Stimulated activated CD4-positive, alpha-beta T cell treated with anti-CD3 and anti-CD28 coated beads, TNF-alpha, amount 100 ng/mL, for 1 hour (primary cell): ENCODE data around the gene ANO6.

Experiments used
- DNase-seq, 3 donors: peaks; one replicate each; pipeline ENCODE4 v3.0.0-alpha.2; 2020; ENCODE audit warnings: low read depth in 3 of 3, low spot score in 1 of 3

ANO6 gene

GRCh38 chr12:45342171-45342570 is 126.3 kb downstream of the ANO6 start:
- DNase-seq, result no peak

DNA sequence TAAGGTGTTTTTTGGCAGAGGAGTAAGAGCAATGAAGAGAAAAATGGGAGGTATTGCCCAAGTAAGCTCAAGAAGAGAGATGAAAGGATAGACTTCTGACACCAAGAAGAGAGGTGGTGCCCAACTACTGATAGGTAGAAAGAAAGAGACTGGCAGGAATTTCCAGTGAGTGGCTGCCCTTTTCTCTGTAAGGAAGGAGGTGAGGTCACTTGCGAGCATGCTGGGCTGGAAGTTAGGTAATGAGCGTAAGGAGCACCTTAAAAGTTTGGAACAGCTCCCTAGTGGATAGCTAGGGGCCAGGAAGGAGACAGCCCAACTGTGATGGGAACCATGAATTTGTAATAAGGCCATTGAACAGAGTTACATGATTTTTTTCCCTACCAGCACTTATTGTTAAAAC is 127.0 kb downstream of the ANO6 start:
- DNase-seq, result no peak

DNA sequence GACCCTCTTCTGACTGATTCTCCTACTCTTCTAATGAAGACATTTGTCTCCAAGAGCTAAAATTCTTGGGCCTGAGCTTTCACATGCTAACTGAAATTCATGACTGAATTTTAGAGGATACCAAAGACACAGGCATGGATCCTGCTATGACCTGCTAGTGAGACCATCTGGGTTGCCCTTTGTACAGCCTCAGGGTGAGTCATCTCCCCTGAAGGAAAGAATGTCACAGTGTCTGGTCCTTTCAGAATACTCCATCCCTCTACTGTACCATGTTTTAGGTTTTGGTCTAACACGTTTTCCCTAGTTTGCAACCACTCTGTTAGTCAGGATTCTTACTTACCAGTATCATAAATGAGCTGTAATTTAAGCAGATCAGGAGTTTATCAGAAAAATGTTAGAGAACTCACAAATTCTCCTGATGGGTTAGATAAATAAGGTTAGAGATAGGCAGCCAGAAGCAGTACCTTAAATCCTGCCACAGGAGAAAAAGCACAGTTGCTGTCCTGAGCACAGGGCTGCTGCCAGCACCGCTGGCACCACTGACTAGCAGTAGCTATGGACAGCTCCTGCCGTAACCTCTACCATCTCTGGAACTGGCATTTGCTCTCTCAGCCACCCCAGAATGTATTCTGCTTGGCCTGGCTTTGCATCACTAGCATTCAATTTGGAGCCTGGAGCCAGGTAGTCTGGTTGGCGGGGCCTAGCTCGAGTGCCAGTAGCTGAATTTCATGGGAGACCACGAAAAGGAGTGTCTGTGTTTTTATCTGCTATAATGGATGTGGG is 127.6 kb downstream of the ANO6 start:
- DNase-seq, result no peak

GRCh38 chr12:45348311-45348710 is 132.4 kb downstream of the ANO6 start:
- no peak for DNase-seq

- DNase-seq, result no peak
Observed at GRCh38 chr12:45348986-45349385, 133.1 kb downstream of the ANO6 start.

- no peak for DNase-seq
Observed at GRCh38 chr12:45349916-45350315, 134.0 kb downstream of the ANO6 start.

GRCh38 chr12:45350861-45351260 is 135.0 kb downstream of the ANO6 start:
- no peak for DNase-seq

DNA sequence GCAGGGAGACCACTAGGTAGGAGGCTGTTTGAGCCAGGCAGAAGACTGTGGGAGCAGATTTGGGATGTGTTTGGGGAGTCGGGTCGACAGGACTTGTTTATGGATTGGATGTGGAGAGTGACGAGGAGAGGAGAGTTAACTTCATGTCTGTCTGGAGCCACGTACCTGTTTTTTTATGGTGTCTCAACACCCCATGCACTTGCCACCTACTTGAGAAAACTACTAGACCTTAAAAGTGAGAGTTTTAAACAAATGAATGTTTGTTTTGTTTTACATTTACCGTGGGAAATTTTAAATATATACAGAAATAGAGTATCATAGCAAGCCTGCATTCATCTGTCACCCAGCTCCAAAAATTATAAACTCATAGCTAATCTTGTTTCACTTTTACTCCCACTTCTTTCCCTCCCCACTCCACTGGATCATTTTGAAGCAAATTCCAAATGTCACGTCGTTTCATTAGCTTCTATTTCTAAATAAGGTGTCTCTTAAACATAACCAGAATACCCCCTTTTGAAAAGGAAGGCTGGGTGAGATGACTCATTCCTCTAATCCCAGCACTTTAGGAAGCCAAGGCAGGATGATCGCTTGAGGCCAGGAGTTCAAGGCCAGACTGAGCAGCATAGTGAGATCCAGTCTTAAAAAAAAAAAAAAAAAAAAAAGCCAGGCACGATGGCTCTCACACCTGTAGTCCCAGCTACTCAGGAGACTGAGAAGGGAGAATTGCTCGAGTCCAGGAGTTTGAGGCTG is 136.2 kb downstream of the ANO6 start:
- DNase-seq, result no peak

- DNase-seq, result no peak
Observed at GRCh38 chr12:45353944-45354343, 138.0 kb downstream of the ANO6 start.

- DNase-seq, result no peak
Observed at GRCh38 chr12:45354399-45354798, 138.5 kb downstream of the ANO6 start.

DNA sequence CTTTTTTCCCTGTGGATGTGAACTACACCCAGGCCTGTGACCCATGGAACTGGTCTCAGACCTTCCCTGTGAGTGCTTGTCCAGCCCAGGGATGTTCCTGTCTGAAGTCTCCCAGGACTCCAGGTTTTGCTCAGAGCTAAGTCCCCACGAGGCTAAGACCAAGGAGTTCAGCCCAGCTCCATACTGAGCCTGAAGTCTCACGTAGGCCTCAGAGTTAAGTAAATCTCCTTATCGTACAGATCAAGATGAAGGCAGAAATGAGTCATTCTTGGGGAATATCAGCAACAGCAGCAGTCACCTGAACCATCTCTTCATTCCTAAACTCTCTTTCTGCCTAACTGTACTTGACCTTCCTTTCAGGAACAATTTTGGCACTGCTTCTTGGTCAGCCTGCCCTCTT is 139.8 kb downstream of the ANO6 start:
- DNase-seq, result no peak

DNA sequence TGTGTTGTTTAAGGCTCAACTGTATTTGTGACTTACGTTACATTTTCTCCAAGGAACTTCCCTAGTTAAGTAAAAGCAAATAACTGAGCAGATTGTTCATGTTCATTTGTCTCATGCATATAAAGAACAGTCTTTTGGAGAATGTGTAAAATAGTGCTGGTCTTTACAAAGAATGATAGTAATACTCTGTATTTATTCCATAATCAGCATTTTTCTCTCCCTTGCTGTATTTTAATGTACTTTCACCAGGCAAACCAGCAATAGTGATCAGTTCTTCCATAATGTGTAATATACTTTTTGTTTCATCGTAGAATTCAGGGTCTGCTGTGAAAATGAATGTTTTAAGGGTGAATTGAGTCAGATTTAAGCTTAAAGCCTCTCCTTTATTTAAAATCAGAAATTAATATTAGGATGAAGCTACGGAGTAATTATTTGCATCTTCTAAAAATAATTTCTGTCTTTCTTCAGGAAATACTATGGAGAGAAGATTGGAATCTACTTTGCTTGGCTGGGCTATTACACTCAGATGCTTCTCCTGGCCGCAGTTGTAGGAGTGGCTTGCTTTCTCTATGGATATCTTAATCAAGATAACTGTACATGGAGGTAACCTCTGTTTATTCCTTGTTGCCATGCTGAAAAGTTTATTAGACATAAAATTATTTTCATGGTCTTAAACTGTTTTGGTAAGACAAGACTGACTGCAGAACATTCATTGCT is 141.1 kb downstream of the ANO6 start:
- no peak for DNase-seq

DNA sequence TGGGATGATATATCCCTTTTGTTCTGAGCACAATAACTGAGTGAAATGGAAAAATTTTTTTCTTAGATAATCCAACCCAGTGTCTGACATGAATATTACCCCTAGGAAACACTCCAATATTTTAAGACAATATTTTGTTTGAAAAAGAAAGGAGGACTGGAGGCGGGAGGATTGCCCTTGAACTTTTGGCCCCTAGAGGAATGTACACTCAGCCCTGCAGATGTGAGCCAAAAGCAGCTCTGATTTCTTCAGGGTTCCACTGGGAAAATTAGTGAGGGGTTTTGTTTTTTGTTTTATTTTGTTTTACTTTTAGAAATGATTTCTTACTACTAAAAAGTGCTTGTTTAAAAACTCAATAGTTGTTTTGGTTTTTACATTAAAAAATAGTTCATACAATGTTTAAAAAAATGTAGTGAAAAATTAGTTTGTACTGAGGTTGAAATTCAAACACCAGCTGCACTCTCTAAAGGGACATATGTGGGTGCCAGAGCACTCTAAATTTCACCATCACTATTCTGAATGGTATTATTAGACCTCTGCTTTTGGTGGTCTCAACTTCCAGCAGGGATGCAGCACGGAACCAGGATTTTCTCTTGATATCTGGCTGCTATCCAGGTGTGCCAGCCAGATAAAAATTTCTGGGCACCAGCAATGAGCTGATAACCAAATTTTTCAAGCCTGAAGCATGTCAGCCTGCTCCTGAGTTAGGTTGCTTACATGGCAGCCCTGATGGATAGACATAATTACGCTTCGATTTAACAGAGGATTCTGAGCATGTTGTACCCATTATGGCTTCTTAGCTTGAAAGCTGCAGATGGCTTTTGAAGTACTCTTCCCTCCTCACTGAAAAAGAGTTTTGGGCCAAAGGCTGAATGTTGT is 141.9 kb downstream of the ANO6 start:
- DNase-seq, result no peak

DNA sequence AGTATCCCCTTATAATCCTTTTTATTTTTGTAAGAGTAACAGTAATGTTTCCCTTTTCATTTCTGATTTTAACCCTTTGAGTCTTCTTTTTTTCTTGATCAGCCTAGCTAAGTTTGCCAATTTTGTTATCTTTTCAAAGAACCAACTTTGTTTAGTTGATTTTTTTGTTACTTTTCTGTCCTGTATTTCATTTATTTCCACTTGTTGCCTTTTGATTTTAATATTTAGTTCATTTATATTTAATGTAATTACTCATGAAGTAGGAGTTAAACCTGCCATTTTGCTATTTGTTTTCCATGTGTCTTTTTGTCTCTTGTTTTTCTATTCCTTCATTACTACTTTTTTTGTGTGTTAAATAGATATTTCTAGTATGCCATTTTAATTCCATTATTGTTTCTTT is 146.4 kb downstream of the ANO6 start:
- no peak for DNase-seq

GRCh38 chr12:45363903-45364302 is 148.0 kb downstream of the ANO6 start:
- no peak for DNase-seq

- no peak for DNase-seq
Observed at GRCh38 chr12:45368841-45369489, 153.1 kb downstream of the ANO6 start.

- DNase-seq, result no peak
Observed at GRCh38 chr12:45377815-45378214, 161.9 kb downstream of the ANO6 start.

GRCh38 chr12:45379261-45379660 is 163.4 kb downstream of the ANO6 start:
- DNase-seq, result no peak

- DNase-seq, result no peak
Observed at GRCh38 chr12:45381351-45381750, 165.5 kb downstream of the ANO6 start.

DNA sequence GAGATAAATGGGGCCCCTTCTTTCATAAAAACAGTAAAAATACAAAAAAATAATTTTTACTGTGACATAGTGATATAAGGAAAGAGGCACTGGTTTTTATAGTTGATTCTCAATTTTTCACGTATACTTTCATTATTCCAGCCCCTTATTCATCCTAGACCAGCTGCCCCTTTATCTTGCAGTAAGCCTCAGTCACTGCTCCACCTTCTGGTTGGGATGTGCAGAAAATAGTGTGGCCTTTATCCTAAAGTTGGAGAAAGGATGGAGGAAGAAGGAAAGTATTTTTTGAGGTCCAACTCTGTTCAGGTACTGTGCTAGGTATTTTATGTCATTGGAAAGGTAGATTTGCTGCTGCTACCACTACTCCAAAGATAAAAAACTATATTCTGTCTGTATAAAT is 172.7 kb downstream of the ANO6 start:
- no peak for DNase-seq

GRCh38 chr12:45389426-45389825 is 173.5 kb downstream of the ANO6 start:
- DNase-seq, result no peak
